Activated T-cell treated with anti-CD3 and anti-CD28 coated beads for 48 hours (primary cell): ENCODE data around the gene CTF1.
"Not testable (repeated sequence)": the region's sequence is repeated elsewhere in the genome, so short reads cannot be mapped to it uniquely, and the experiment has no call there.

Experiments used
- DNase-seq: peaks from one replicate; pipeline ENCODE4 v3.0.0-alpha.2; 2020; ENCODE audit warnings: low read depth

CTF1 gene

GRCh38 chr16:30888856-30889499, 7.4 kb upstream of the CTF1 start:
- no peak for DNase-seq

- no peak for DNase-seq
Measured at GRCh38 chr16:30889721-30890120, 6.7 kb upstream of the CTF1 start.

GRCh38 chr16:30891043-30891823, 5.2 kb upstream of the CTF1 start:
- DNase-seq: not testable (repeated sequence)

- DNase-seq: no peak
Measured at GRCh38 chr16:30892670-30893416, 3.6 kb upstream of the CTF1 start.

- no peak for DNase-seq
Measured at GRCh38 chr16:30893417-30893743, 3.0 kb upstream of the CTF1 start.

- peak; percentile 87 for DNase-seq
Measured at GRCh38 chr16:30893744-30894539, 2.5 kb upstream of the CTF1 start, which contains the start of gene BCL7C. BCL7C (minus strand) TSS chr16:30894077; CDS start chr16:30893944, 133 bp downstream.

GRCh38 chr16:30894540-30895368, 1.7 kb upstream of the CTF1 start:
- no peak for DNase-seq

DNA sequence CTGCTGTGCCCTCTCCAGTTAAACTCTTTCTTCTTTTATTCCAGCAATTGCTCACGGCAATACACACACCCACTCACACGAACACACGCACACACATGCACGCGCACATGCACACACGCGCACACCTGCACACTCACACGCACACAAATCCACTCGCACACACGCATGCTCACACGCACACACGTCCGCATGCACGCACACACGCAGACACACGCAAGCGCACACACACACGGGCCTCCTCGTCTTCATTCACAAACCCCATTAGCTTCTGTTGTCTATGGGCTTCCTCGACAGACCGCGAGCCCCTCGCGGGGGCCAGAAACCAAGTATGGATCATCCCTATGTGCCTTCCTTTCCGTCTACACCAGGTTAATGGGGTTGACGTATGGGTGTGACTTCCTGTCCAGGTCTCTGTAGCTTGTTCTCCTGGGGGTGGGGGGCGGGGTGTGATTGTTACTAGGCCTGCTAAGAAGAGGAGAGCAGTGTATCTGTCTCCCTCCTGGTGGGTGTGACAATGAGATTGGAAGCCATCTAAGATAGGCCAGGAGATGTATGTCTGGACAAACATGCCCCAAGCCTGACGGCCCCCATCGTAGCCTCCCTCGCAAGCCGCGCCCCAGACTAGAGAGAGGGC, 670 bp upstream of the CTF1 start:
- no peak for DNase-seq

DNA sequence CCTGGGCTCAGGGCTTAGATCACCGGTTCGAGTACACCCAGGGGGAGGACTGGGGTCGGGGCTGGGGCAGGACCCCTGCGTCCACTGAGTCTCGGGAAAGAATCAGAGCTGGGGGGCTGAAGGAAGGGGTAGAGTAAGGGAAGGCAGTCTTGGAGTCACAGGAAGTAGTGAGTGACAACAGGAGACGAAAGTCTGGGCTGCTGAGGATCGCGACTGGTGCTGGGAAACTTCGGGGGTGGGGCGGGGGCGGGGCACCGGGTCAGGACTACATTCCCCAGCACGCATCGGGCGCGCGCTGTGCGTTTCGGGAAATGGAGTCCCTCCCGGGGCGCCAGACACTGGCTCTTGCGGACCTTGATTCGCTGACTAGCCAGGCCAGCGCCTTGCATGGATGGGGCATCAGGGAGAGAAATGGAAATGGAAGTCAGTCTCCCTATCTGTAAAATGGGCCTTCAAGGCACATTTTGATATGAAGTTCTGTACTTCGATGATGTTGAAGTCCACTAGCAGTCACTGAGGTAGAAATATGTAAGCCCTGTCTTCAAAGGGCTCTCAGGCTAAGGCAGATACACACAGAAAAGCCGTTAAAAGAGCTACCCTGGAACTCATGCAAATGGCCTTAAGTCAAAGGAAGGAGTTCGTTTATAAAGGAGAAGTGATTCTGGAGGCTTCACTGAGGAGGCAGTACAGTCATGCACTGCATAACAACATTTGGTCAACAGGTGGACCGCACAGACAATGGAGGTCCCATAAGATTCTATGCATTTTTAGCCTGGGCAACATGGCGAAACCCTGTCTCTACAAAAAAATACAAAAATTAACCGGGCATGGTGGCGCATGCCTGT, 697 bp downstream of the CTF1 start:
- peak; percentile 77 for DNase-seq

DNA sequence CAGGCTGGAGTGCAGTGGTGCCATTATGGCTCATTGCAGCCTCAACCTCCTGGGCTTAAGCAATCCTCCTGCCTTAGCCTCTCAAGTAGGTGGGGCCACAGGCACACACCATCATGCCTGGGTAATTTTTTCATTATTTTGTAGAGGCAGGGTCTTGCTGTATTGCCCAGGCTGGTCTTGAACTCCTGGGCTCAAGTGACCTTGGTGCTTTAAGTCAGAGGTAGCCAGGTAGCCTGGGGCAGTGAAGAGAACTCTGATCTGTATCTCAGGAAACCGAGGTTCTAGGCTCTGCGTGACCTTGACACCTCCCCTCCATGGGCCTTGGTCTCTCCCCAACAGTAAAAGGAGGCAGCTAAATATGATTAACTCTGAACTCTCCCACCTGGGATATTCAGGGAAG, 3.4 kb downstream of the CTF1 start:
- DNase-seq: no peak

DNA sequence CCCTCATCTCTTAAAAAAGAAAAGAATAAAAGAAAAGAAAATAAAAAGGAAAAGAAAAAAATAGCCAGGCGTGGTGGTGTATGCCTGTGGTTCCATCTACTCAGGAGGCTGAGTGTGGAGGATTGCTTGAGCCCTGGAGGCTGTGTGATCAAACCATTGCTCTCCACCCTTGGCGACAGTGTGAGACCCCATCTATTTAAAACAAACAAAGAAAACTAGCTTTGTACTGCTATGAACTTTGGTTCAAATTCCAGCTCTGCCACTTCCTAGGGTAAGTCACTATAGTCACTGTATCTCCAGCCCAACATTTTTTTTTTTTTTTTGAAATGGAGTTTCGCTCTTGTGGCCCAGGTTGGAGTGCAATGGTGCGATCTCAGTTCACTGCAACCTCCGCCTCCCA, 4.2 kb downstream of the CTF1 start:
- DNase-seq: no peak

DNA sequence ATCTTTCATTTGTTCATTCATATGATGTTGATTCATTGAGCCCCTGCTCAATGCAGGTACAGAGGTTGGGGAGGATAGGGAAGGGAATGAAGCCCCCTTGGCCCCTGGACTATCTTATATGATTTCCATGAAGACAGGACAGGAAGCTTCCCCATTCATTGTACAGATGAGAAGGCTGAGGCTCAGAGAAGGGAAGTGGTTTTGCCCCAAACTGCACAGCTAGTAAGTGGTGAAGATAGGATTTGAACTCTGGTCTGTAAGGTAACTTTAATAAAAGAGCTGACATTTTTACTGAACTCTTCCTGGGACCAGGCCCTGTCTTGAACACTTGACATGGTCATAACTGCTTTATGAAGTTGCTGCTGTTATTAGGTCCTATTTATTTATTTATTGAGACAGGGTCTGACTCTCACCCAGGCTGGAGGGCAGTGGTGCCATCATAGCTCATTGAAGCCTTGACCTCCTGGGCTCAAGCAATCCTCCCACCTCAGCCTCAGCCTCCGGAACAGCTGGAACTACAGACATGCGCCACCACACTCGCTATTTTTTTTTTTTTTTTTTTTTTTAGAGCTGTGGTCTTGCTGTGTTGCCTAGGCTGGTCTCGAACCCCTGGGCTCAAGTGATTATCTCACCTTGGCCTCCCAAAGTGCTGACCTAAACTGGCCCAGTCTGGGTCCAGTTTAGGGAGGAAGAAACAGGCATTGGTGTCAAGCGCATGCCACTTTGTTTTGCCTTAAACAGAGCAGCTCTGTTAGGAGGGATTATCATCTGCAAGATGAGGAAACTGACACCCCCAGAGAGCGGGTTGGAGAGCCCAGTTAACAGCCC, 5.0 kb downstream of the CTF1 start:
- no peak for DNase-seq

GRCh38 chr16:30902029-30902972, 5.9 kb downstream of the CTF1 start:
- DNase-seq: peak; percentile 68

- no peak for DNase-seq
Measured at GRCh38 chr16:30903002-30903401, 6.6 kb downstream of the CTF1 start.

GRCh38 chr16:30903596-30903995, 7.2 kb downstream of the CTF1 start:
- DNase-seq: no peak

GRCh38 chr16:30904114-30904780, 7.8 kb downstream of the CTF1 start:
- DNase-seq: no peak

DNA sequence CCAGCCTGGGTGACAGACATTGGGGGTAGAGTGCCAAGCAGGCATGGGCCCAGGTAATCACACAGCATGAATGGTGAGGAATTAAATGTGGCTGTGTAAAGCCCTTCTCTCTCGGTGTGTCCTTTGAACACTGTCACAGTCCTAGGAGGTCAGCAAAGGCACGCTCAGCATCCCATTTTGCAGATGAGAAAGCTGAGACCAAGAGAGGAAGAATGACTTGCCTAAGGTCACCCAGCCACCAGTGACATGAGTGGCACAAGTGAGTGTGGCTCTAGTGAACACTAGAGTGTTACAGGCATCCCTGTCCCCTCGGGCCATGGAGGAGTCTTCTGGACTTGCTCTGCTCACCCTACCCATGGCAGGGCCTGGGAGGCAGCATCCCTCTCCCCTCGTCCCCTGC, 10.7 kb downstream of the CTF1 start:
- no peak for DNase-seq
